Stimulated activated CD4-positive, alpha-beta T cell treated with anti-CD3 and anti-CD28 coated beads, Interleukin-1b, Interleukin-23, amount 100 ng/mL, for 1 hour (primary cell): Measurements from ENCODE around the gene CAMKK2.
"Not testable (repeated sequence)": the region's sequence is repeated elsewhere in the genome, so short reads cannot be mapped to it uniquely, and the experiment has no call there.

Source experiments
- DNase-seq, 2 donors: peaks; one replicate each; pipeline ENCODE4 v3.0.0-alpha.2; 2020; ENCODE audit warnings: low read depth in 2 of 2

The CAMKK2 gene

GRCh38 chr12:121298411-121298810 is 1.9 kb upstream of the CAMKK2 start:
- not testable (repeated sequence) for DNase-seq

DNA sequence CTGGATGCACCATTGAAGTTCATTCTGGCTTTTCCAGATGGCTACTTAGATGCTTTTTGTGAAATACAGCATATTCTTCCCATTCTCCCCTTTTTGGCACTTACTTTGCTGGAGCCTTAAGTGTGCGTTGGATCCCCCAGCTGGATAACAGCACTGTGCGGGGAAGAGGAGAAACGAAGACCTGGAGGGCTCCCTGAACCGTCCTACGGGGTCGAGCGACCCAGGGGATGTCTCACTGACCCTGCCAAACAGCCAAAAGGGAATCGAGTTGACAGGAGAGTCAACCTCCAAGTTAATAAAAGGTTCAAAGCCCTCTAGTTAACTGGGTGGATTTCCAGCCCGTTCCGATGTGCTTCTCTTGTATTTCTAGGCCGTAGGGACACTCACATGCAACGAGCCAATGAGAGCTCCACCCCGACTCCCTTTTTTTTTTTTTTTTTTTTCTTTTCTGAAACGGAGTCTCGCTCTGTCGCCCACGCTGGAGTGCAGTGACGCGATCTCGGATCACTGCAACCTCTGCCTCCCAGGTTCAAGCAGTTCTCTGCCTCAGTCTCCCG is 1.0 kb upstream of the CAMKK2 start:
- DNase-seq, result peak in 1 of 2 donors; percentile 35

GRCh38 chr12:121295746-121296617 is 527 bp downstream of the CAMKK2 start:
- no peak for DNase-seq

DNA sequence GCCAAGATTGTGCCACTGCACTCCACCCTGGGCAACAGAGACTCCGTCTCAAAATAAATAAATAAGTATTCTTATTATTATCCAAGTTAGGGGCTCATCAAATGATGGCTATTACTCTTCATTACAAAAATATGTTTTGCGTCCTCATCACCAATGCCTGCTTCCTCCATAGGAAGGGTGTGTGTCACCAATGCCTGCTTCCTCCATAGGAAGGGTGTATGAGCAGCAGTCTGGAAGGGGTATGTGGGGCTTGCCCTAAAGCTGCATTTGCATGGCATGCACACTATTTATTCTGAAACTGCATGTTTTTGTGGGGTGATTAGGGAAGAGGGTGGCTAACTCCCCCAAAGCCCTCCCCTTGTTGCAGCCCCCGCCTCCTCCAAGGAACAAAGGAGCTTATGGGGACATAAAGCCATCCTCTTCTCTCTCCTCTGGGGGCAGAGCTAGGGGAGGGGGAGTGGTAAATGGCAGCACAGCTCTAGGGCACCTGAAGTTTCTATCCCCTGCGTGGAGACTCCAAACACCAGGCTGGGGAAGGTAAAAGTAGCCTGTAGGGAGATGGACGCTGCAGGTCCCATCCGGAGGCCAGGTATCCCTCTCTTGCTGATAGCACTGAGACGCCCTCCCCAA is 1.3 kb downstream of the CAMKK2 start:
- no peak for DNase-seq

- no peak for DNase-seq
Measured at GRCh38 chr12:121294151-121294889, 2.2 kb downstream of the CAMKK2 start.

DNA sequence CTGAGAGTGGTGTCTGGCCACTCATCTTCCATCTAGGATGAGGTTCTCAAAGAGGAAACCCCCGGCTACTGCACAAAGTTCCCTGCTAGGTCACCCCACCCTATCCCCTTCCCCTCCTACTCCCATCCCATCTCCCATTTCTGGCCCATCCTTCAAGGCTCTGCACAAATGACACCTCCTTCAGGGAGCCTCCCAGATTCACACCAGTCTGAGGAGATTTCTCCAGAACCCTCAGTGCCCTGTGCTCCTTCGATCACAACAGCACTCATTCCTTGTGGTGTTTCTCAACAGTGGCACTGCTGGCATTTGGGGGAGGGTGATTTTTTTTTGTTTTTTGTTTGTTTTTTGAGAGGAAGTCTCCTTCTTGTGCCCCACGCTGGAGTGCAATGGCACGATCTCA is 2.9 kb downstream of the CAMKK2 start:
- DNase-seq, result no peak

DNA sequence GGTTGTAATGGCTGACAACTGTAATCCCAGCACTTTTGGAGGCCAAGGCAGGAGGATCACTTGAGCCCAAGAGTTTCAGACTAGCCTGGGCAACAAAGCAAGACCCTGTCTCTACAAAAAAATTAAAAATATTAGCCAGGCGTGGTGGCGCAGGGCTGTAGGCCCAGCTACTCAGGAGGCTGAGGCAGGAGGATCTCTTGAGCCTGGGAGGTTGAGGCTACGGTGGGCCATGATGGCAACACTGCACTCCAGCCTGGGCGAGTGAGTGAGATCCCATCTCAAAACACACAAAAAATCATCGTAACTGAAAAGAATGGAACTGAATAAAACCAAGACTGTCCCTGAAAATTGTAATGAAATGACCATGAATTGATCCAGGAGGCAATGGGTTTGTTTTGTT is 6.1 kb downstream of the CAMKK2 start:
- DNase-seq, result no peak

- no peak for DNase-seq
Measured at GRCh38 chr12:121289962-121290361, 6.5 kb downstream of the CAMKK2 start.

- DNase-seq, result no peak
Measured at GRCh38 chr12:121288986-121289385, 7.5 kb downstream of the CAMKK2 start.

- DNase-seq, result no peak
Measured at GRCh38 chr12:121288158-121288845, 8.2 kb downstream of the CAMKK2 start.

GRCh38 chr12:121287267-121287954 is 9.1 kb downstream of the CAMKK2 start:
- DNase-seq, result no peak

GRCh38 chr12:121285856-121286255 is 10.7 kb downstream of the CAMKK2 start:
- DNase-seq, result no peak

DNA sequence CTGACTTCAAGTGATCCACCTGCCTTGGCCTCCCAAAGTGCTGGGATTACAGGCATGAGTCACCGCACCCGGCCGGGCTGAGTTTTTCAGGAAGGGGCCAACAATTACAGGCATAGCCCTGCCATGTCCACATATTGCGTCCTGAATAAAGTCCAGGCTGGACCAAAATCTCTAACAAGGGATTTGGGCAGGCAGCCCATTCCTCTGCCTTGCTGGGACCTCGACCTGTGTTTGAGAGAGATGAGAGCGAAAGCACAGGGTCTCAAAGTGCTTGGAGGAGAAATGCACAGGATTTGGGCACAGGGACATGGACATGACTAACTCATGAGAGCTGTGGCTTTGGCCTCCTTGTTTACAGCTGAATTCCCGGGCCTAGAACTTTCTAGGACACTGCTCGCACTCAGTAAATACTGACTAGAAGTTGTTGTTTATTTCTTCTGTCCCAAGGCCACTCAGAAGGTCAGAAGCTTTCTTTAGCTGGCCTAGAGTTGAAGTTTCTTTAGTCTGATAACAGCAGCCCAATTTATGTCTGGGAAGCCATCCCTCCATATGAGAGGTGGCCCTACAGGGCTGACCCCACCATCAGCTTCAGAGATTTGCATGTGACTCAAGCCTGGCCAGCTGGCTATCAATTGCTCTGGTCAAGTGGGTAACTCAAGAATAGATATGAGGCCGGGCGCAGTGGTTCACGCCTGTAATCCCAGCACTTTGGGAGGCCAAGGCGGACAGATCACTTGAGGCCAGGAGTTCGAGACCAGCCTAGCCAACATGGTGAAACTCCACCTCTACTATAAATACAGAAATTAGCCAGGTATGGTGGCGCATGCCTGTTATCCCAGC is 11.7 kb downstream of the CAMKK2 start:
- no peak for DNase-seq

GRCh38 chr12:121283841-121284240 is 12.7 kb downstream of the CAMKK2 start:
- DNase-seq, result no peak

- no peak for DNase-seq
Measured at GRCh38 chr12:121283388-121283787, 13.1 kb downstream of the CAMKK2 start.

GRCh38 chr12:121282910-121283309 is 13.6 kb downstream of the CAMKK2 start:
- DNase-seq, result not testable (repeated sequence)

GRCh38 chr12:121282072-121282742 is 14.3 kb downstream of the CAMKK2 start:
- DNase-seq, result no peak

- DNase-seq, result not testable (repeated sequence)
Measured at GRCh38 chr12:121281116-121281515, 15.4 kb downstream of the CAMKK2 start.

GRCh38 chr12:121280531-121280930 is 16.0 kb downstream of the CAMKK2 start:
- DNase-seq, result not testable (repeated sequence)
